ENCODE results near the gene FES. TPM values are rescaled to one million over a fixed set of nuclear protein-coding genes. Genes with fewer than 3 reads are reported as not detected.
"Not testable (repeated sequence)": the region's sequence is repeated elsewhere in the genome, so short reads cannot be mapped to it uniquely, and the experiment has no call there.

The FES gene
- total RNA-seq, 3 donors from 2014 or later (not counting 1 experiment from before 2014, with no cell fraction given) = 35.8 to 70.3 (median 52.5) TPM

GRCh38 chr15:90873488-90873997, 10.8 kb upstream of the FES start:
- ATAC-seq (no peak), DNase-seq (no peak)
- Mint-ChIP-seq H3K4me1 (peaks cover 44 to 62% of the 10 kb centered on the region in 2 donors), H3K27me3 (ENCODE audit: low read depth in 2 of 2) (no peaks in the 10 kb centered on the region), H3K36me3 (no peaks in the 10 kb centered on the region), H3K27ac (peak overlapping the region; percentile 84 to 89), H3K4me3 (peak overlapping the region; percentile 94), H3K9me3 (no peaks in the 10 kb centered on the region)
- Histone ChIP-seq H3K4me1 (ENCODE audit: control insufficient read depth, insufficient read depth, low read length) (peaks cover 58% of the 10 kb centered on the region), H3K27ac (ENCODE audit: low read length) (no peak overlapping the region), H3K36me3 (ENCODE audit: control insufficient read depth, insufficient read depth, low read length) (peaks cover 31% of the 10 kb centered on the region), H3K27me3 (ENCODE audit: control insufficient read depth, insufficient read depth, low read length) (no peaks in the 10 kb centered on the region), H3K4me3 (ENCODE audit: low read length) (no peak overlapping the region), H3K9me3 (ENCODE audit: control insufficient read depth, insufficient read depth, low read length) (no peaks in the 10 kb centered on the region)
- intact Hi-C loops (cut with micrococcal nuclease) = loop anchor here (5.0 kb wide), 2 partner anchors 36 to 56 kb away; no protein-coding TSS in a partner anchor
- WGBS (ENCODE audit: insufficient coverage) = 62% methylated on average over 6 of the region's 6 CpGs
- no peak for TF ChIP-seq CTCF (IDR thresholded peaks at IDR 0.05)

- peaks cover 36% of the 10 kb centered on the region for H3K36me3 ChIP-seq (ENCODE audit: control insufficient read depth, insufficient read depth, low read length)
- intact Hi-C loops (cut with micrococcal nuclease) = loop anchor here (5.0 kb wide), 2 partner anchors 37 to 57 kb away; no protein-coding TSS in a partner anchor
- ATAC-seq (no peak), DNase-seq (no peak)
- no peaks in the 10 kb centered on the region for H3K9me3 Mint-ChIP-seq
- H3K4me3 ChIP-seq (ENCODE audit: low read length) = no peak overlapping the region
- H3K9me3 ChIP-seq (ENCODE audit: control insufficient read depth, insufficient read depth, low read length) = no peaks in the 10 kb centered on the region
- no peak overlapping the region for H3K27ac ChIP-seq (ENCODE audit: low read length)
- H3K4me1 ChIP-seq (ENCODE audit: control insufficient read depth, insufficient read depth, low read length) = peaks cover 56% of the 10 kb centered on the region
- no peaks in the 10 kb centered on the region for H3K36me3 Mint-ChIP-seq
- 42% methylated on average over 15 of the region's 15 CpGs for WGBS (ENCODE audit: insufficient coverage)
- H3K27ac Mint-ChIP-seq = peak overlapping the region; percentile 84 to 89
- H3K4me3 Mint-ChIP-seq = peak overlapping the region; percentile 94
- H3K27me3 ChIP-seq (ENCODE audit: control insufficient read depth, insufficient read depth, low read length) = no peaks in the 10 kb centered on the region
- TF ChIP-seq CTCF (IDR thresholded peaks at IDR 0.05) = no peak
- H3K27me3 Mint-ChIP-seq (ENCODE audit: low read depth in 2 of 2) = no peaks in the 10 kb centered on the region
- H3K4me1 Mint-ChIP-seq = peaks cover 44 to 60% of the 10 kb centered on the region in 2 donors
Measured at GRCh38 chr15:90873998-90874605, 10.2 kb upstream of the FES start.

GRCh38 chr15:90874986-90875385, 9.3 kb upstream of the FES start:
- 81% methylated on average over 9 of the region's 9 CpGs for WGBS (ENCODE audit: insufficient coverage)
- not testable (repeated sequence) for H3K36me3 Mint-ChIP-seq; H3K9me3 Mint-ChIP-seq; H3K4me3 ChIP-seq (ENCODE audit: low read length); H3K27me3 ChIP-seq (ENCODE audit: control insufficient read depth, insufficient read depth, low read length); ATAC-seq; H3K27ac ChIP-seq (ENCODE audit: low read length); H3K9me3 ChIP-seq (ENCODE audit: control insufficient read depth, insufficient read depth, low read length); H3K27me3 Mint-ChIP-seq (ENCODE audit: low read depth in 2 of 2); DNase-seq
- Histone ChIP-seq H3K4me1 (ENCODE audit: control insufficient read depth, insufficient read depth, low read length) (peaks cover 47% of the 10 kb centered on the region), H3K36me3 (ENCODE audit: control insufficient read depth, insufficient read depth, low read length) (peaks cover 45% of the 10 kb centered on the region)
- Mint-ChIP-seq H3K4me1 (peaks cover 37 to 51% of the 10 kb centered on the region in 2 donors), H3K27ac (peak overlapping the region in 1 of 2 donors; percentile 89), H3K4me3 (peak overlapping the region; percentile 56)
- intact Hi-C loops (cut with micrococcal nuclease) = loop anchor here (5.0 kb wide), 2 partner anchors 38 to 58 kb away; no protein-coding TSS in a partner anchor

- Mint-ChIP-seq H3K27ac (peak overlapping the region in 1 of 2 donors; percentile 78), H3K4me3 (no peak overlapping the region), H3K36me3 (no peaks in the 10 kb centered on the region), H3K9me3 (no peaks in the 10 kb centered on the region), H3K4me1 (peaks cover 31 to 45% of the 10 kb centered on the region in 2 donors), H3K27me3 (ENCODE audit: low read depth in 2 of 2) (no peaks in the 10 kb centered on the region)
- H3K4me3 ChIP-seq (ENCODE audit: low read length) = no peak overlapping the region
- intact Hi-C loops (cut with micrococcal nuclease) = no loop called here
- no peak for DNase-seq
- WGBS (ENCODE audit: insufficient coverage) = 90% methylated on average over 12 of the region's 12 CpGs
- no peaks in the 10 kb centered on the region for H3K9me3 ChIP-seq (ENCODE audit: control insufficient read depth, insufficient read depth, low read length)
- peaks cover 51% of the 10 kb centered on the region for H3K36me3 ChIP-seq (ENCODE audit: control insufficient read depth, insufficient read depth, low read length)
- no peak overlapping the region for H3K27ac ChIP-seq (ENCODE audit: low read length)
- TF ChIP-seq CTCF (IDR thresholded peaks at IDR 0.05) = no peak
- no peak for ATAC-seq
- no peaks in the 10 kb centered on the region for H3K27me3 ChIP-seq (ENCODE audit: control insufficient read depth, insufficient read depth, low read length)
- H3K4me1 ChIP-seq (ENCODE audit: control insufficient read depth, insufficient read depth, low read length) = peaks cover 41% of the 10 kb centered on the region
Measured at GRCh38 chr15:90875549-90875981, 8.7 kb upstream of the FES start.
